Gastroesophageal sphincter (tissue), 3 donors: Measurements from ENCODE around the gene SMYD2.

Source experiments
- POLR2A ChIP-seq, 2 donors: fragments of 450-650 bp; IDR thresholded peaks; one replicate each; pipeline ENCODE4 v1.6.1; 2017; ENCODE audit warnings: antibody characterized with exemption in 2 of 2, mild to moderate bottlenecking in 2 of 2, moderate library complexity in 1 of 2
- POLR2AphosphoS5 ChIP-seq: sonication (generic); formaldehyde crosslinking; IDR thresholded peaks from one replicate; pipeline ENCODE4 v1.6.1; 2017; ENCODE audit warnings: antibody characterized with exemption
- TF ChIP-seq, protein P1 (sequence below), 4 experiments: fragments of 200-600 bp in 2 of 4; fragments of 450-650 bp in 2 of 4; sonication (generic) in 1 of 4; IDR thresholded peaks; one replicate each; pipeline ENCODE4 v1.5.1; 2017 to 2019; ENCODE audit warnings: antibody characterized with exemption in 4 of 4, mild to moderate bottlenecking in 2 of 4, moderate library complexity in 2 of 4

DNA sequence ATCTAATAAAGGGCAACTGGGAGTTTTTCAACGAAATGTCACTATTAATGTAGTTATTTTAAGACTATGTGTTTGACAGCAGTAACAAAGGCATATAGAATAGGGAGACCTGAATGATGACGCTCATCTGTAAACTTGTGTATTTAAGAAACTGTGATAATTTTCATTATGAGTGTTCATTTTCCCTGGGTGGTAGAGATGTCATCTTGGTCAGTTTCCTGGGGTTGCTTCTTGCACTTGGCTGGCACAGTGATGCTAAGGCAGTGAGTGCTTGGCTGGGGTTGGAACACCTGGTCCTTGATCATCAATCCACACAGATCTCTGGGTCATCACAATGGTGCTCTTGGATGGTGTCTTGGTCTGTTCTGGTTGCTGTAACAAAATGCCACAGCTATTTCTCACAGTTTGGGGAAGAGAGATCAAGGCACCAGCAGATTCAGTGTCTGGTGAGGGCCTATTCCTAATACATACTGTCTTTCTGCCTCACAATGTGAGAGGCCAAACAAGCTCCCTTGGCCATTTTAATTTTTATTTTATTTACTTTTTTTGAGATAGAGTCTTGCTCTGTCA is 7.9 kb upstream of the SMYD2 start:
- TF ChIP-seq POLR2A (IDR thresholded peaks at IDR 0.05) (no peak), POLR2AphosphoS5 (no peak)
- TF ChIP-seq, protein P1, sequence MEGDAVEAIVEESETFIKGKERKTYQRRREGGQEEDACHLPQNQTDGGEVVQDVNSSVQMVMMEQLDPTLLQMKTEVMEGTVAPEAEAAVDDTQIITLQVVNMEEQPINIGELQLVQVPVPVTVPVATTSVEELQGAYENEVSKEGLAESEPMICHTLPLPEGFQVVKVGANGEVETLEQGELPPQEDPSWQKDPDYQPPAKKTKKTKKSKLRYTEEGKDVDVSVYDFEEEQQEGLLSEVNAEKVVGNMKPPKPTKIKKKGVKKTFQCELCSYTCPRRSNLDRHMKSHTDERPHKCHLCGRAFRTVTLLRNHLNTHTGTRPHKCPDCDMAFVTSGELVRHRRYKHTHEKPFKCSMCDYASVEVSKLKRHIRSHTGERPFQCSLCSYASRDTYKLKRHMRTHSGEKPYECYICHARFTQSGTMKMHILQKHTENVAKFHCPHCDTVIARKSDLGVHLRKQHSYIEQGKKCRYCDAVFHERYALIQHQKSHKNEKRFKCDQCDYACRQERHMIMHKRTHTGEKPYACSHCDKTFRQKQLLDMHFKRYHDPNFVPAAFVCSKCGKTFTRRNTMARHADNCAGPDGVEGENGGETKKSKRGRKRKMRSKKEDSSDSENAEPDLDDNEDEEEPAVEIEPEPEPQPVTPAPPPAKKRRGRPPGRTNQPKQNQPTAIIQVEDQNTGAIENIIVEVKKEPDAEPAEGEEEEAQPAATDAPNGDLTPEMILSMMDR (IDR thresholded peaks at IDR 0.05) = no peak
